A549 (cell line): ENCODE measurements around the gene TMEM59L. TPM values are rescaled to one million over a fixed set of nuclear protein-coding genes. Genes with fewer than 3 reads are reported as not detected.

Experiments used
- ATAC-seq, 2 experiments: fragments of 200-7000 bp in 1 of 2; fragments of >200 bp in 1 of 2; cut with Nextera tagmentation in 1 of 2; cut with Tn5 transposase in 1 of 2; 3 replicates each; pipeline versions ENCODE4 v1.8.0 to v1.9.1; 2018 to 2020; ENCODE audit warnings: mild to moderate bottlenecking in 1 of 2, moderate library complexity in 1 of 2
- CTCF ChIA-PET: fragments of 300-600 bp; sonication (Branson Sonifier 250); formaldehyde crosslinking; extraction: SDS; loops from one replicate; lab custom pipeline; 2021; ENCODE audit warnings: antibody characterized with exemption, inconsistent platforms; lab: Yijun Ruan, JAX
- POLR2A ChIA-PET: fragments of 350-600 bp; formaldehyde crosslinking; extraction: SDS; loops from one replicate; lab custom pipeline; 2021; ENCODE audit warnings: antibody characterized with exemption, inconsistent platforms; lab: Yijun Ruan, JAX
- DNase-seq, 2 experiments: peaks; one replicate each; pipeline versions ENCODE4 v3.0.0 to v3.0.0-alpha.2; 2011 to 2016; ENCODE audit warnings: low read depth in 1 of 2, low spot score in 1 of 2
- FAIRE-seq: peaks from 2 replicates; lab custom pipeline; 2011; peaks lifted over from hg19 to GRCh38; lab: Jason Lieb, UNC
- H3K27ac ChIP-seq, 2 experiments: fragments of >200 bp; sonication (Bioruptor Twin); formaldehyde crosslinking; 3 replicates each; pipeline ENCODE4 v1.5.1; 2016 to 2017
- H3K4me1 ChIP-seq: fragments of >200 bp; sonication (Bioruptor Twin); formaldehyde crosslinking; 3 replicates; pipeline ENCODE4 v1.6.1; 2016
- H3K4me2 ChIP-seq: fragments of >200 bp; sonication (Bioruptor Twin); formaldehyde crosslinking; 3 replicates; pipeline ENCODE4 v1.6.1; 2016
- H3K4me3 ChIP-seq: fragments of >200 bp; sonication (Bioruptor Twin); formaldehyde crosslinking; 3 replicates; pipeline ENCODE4 v1.5.1; 2016
- H3K9me3 ChIP-seq: fragments of >200 bp; sonication (Bioruptor Twin); formaldehyde crosslinking; 3 replicates; pipeline ENCODE4 v1.6.1; 2016
- CBX8 ChIP-seq: fragments of 200-600 bp; sonication (generic); IDR thresholded peaks from 2 replicates; pipeline ENCODE4 v1.6.1; 2016
- CHD2 ChIP-seq: fragments of 150-350 bp; IDR thresholded peaks from 2 replicates; pipeline ENCODE4 v1.6.1; 2014; ENCODE audit warnings: low read length; ENCODE audit not compliant: partially characterized antibody
- FOSL2 ChIP-seq, 2 experiments: fragments of 450-650 bp in 1 of 2; fragments of >200 bp in 1 of 2; sonication (Bioruptor Twin) in 1 of 2; formaldehyde crosslinking; IDR thresholded peaks; 2 replicates each; pipeline versions ENCODE4 v1.5.0 to v1.6.1; 2016 to 2020; ENCODE audit warnings: mild to moderate bottlenecking in 1 of 2, moderate library complexity in 1 of 2
- FOXS1 ChIP-seq: fragments of 250-450 bp; sonication (Bioruptor Pico); IDR thresholded peaks from 2 replicates; pipeline ENCODE4 v1.5.0; 2020; ENCODE audit warnings: mild to moderate bottlenecking, moderate library complexity
- GATA3 ChIP-seq: IDR thresholded peaks from 2 replicates; pipeline ENCODE4 v1.6.1; 2012; ENCODE audit warnings: borderline replicate concordance
- HDAC2 ChIP-seq: fragments of 200-600 bp; sonication (generic); IDR thresholded peaks from 2 replicates; pipeline ENCODE4 v1.6.1; 2016
- HOXB5 ChIP-seq: fragments of 250-450 bp; sonication (Bioruptor Pico); IDR thresholded peaks from 2 replicates; pipeline ENCODE4 v1.5.0; 2020; ENCODE audit warnings: mild to moderate bottlenecking, moderate library complexity
- JUNB ChIP-seq: fragments of >200 bp; sonication (Bioruptor Twin); formaldehyde crosslinking; IDR thresholded peaks from 2 replicates; pipeline ENCODE4 v1.6.1; 2016
- KDM5A ChIP-seq: fragments of 200-600 bp; sonication (generic); IDR thresholded peaks from 2 replicates; pipeline ENCODE4 v1.6.1; 2016; ENCODE audit warnings: antibody characterized with exemption, mild to moderate bottlenecking
- PHF8 ChIP-seq: fragments of 200-600 bp; sonication (generic); IDR thresholded peaks from 2 replicates; pipeline ENCODE4 v1.6.1; 2016; ENCODE audit warnings: low read depth, mild to moderate bottlenecking, antibody characterized with exemption, moderate library complexity, borderline replicate concordance
- RFX5 ChIP-seq: fragments of 450-650 bp; IDR thresholded peaks from 2 replicates; pipeline ENCODE4 v1.7.1; 2014; ENCODE audit warnings: antibody characterized with exemption, mild to moderate bottlenecking, moderate library complexity
- SMC3 ChIP-seq: fragments of >200 bp; sonication (Bioruptor Twin); formaldehyde crosslinking; IDR thresholded peaks from 3 replicates; pipeline ENCODE4 v1.6.1; 2018; ENCODE audit warnings: inconsistent platforms
- SREBF2 ChIP-seq: fragments of 450-650 bp; IDR thresholded peaks from 2 replicates; pipeline ENCODE4 v1.6.1; 2014; ENCODE audit warnings: mild to moderate bottlenecking, moderate library complexity
- ZSCAN20 ChIP-seq: fragments of 250-450 bp; sonication (Bioruptor Pico); IDR thresholded peaks from 2 replicates; pipeline ENCODE4 v1.8.0; 2022; ENCODE audit warnings: mild to moderate bottlenecking, moderate library complexity
- WGBS: methylation state at CpG from one replicate; pipeline ENCODE4 v1.1.6; 2017; ENCODE audit errors: missing lambda C conversion rate; 5-methylcytosine and 5-hydroxymethylcytosine counted together
- polyA plus RNA-seq, 4 experiments: library from polyadenylated mRNA; depleted of rRNA in 3 of 4; stranded (reverse); fragments of >200 nt; fragmentation: RNase III in 1 of 4; extraction: RNeasy Plus Mini Kit Qiagen cat#74134 plus additional on column Dnase treatment in 1 of 4; gene quantifications; 2 replicates in 3 of 4; 3 replicates in 1 of 4; pipeline ENCODE4 v1.2.3, GENCODE V29; 2011 to 2017
- TF ChIP-seq, protein P1 (sequence below): IDR thresholded peaks from 2 replicates; pipeline ENCODE4 v1.6.1; 2012
- TF ChIP-seq, protein P2 (sequence below): fragments of 250-450 bp; sonication (Bioruptor Pico); IDR thresholded peaks from 2 replicates; pipeline ENCODE4 v1.5.0; 2020; ENCODE audit warnings: low read depth, mild to moderate bottlenecking, moderate library complexity
- TF ChIP-seq, protein P3 (sequence below): fragments of 200-600 bp; sonication (generic); IDR thresholded peaks from 2 replicates; pipeline ENCODE4 v1.6.1; 2016; ENCODE audit warnings: antibody characterized with exemption, mild to moderate bottlenecking, moderate library complexity
- TF ChIP-seq, protein P4 (sequence below): IDR thresholded peaks from 2 replicates; pipeline ENCODE4 v1.6.1; 2012; ENCODE audit warnings: low read depth, borderline replicate concordance
- TF ChIP-seq, protein P5 (sequence below): fragments of 150-350 bp; IDR thresholded peaks from 2 replicates; pipeline ENCODE4 v1.6.1; 2014; ENCODE audit warnings: low read depth, mild to moderate bottlenecking, low read length

TMEM59L gene
- polyA plus RNA-seq, 2 of the 4 experiments (the other 2 are of a cell fraction): 0.94 to 4.6 TPM

DNA sequence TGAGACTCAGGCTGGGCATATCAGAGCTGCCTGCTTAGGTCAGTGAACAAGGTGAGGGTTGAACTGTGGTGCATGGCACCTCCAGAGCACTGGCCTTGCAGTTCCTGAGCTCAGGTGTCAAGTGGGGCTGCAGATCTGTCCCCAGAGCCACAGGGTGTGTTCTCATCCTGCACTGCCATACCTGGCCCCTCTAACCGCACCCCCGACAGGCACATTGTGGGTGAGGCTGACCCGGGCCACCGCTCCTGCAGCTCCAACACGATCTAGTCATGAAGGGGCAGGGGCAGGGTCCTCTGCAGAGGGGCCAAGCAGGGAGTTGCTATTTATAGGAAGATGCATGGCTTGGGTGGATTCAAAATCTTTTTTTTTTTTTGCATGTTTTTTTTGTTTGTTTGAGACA, 54.1 kb downstream of the TMEM59L start:
- no peak for FAIRE-seq
- H3K4me1 ChIP-seq: peaks cover 13% of the 10 kb centered on the region
- DNase-seq: no peak
- POLR2A ChIA-PET: no interaction called here
- TF ChIP-seq, protein P1, sequence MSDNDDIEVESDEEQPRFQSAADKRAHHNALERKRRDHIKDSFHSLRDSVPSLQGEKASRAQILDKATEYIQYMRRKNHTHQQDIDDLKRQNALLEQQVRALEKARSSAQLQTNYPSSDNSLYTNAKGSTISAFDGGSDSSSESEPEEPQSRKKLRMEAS: no peak
- TF ChIP-seq RFX5: no peak
- TF ChIP-seq, all 56 proteins: peak for 0
- no peak overlapping the region for H3K27ac ChIP-seq
- no peak for ATAC-seq
- no peak overlapping the region for H3K4me2 ChIP-seq
- 88% methylated on average over 5 of the region's 5 CpGs for WGBS
- H3K9me3 ChIP-seq: no peaks in the 10 kb centered on the region
- no peak overlapping the region for H3K4me3 ChIP-seq
- CTCF ChIA-PET: no interaction called here

DNA sequence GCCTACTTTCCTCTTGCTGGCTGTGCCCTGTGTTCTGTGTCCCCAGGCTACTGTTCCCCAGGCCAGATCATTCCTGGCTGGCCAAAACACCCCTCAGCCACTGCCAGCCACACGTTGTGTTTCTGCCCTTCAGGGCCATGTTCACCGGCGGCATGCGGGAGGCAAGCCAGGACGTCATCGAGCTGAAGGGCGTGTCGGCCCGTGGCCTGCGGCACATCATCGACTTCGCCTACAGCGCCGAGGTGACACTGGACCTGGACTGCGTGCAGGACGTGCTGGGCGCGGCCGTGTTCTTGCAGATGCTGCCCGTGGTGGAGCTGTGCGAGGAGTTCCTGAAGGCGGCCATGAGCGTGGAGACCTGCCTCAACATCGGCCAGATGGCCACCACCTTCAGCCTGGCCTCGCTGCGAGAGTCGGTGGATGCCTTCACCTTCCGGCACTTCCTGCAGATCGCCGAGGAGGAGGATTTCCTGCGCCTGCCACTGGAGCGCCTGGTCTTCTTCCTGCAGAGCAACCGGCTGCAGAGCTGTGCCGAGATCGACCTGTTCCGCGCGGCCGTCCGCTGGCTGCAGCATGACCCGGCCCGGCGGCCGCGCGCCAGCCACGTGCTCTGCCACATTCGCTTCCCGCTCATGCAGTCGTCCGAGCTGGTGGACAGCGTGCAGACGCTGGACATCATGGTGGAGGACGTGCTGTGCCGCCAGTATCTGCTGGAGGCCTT, 55.0 kb downstream of the TMEM59L start:
- Histone ChIP-seq H3K4me3 (no peak overlapping the region), H3K9me3 (no peaks in the 10 kb centered on the region), H3K4me1 (peaks cover 10% of the 10 kb centered on the region), H3K27ac (no peak overlapping the region), H3K4me2 (no peak overlapping the region)
- ATAC-seq (no peak), FAIRE-seq (no peak), DNase-seq (no peak)
- no peak for TF ChIP-seq PHF8
- TF ChIP-seq, protein P2, sequence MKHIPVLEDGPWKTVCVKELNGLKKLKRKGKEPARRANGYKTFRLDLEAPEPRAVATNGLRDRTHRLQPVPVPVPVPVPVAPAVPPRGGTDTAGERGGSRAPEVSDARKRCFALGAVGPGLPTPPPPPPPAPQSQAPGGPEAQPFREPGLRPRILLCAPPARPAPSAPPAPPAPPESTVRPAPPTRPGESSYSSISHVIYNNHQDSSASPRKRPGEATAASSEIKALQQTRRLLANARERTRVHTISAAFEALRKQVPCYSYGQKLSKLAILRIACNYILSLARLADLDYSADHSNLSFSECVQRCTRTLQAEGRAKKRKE (CRISPR knock-in tag): no peak
- no peak for TF ChIP-seq HOXB5 (CRISPR knock-in tag)
- TF ChIP-seq CHD2: no peak
- no peak for TF ChIP-seq SREBF2
- TF ChIP-seq RFX5: no peak
- no peak for TF ChIP-seq CBX8
- TF ChIP-seq, protein P3, sequence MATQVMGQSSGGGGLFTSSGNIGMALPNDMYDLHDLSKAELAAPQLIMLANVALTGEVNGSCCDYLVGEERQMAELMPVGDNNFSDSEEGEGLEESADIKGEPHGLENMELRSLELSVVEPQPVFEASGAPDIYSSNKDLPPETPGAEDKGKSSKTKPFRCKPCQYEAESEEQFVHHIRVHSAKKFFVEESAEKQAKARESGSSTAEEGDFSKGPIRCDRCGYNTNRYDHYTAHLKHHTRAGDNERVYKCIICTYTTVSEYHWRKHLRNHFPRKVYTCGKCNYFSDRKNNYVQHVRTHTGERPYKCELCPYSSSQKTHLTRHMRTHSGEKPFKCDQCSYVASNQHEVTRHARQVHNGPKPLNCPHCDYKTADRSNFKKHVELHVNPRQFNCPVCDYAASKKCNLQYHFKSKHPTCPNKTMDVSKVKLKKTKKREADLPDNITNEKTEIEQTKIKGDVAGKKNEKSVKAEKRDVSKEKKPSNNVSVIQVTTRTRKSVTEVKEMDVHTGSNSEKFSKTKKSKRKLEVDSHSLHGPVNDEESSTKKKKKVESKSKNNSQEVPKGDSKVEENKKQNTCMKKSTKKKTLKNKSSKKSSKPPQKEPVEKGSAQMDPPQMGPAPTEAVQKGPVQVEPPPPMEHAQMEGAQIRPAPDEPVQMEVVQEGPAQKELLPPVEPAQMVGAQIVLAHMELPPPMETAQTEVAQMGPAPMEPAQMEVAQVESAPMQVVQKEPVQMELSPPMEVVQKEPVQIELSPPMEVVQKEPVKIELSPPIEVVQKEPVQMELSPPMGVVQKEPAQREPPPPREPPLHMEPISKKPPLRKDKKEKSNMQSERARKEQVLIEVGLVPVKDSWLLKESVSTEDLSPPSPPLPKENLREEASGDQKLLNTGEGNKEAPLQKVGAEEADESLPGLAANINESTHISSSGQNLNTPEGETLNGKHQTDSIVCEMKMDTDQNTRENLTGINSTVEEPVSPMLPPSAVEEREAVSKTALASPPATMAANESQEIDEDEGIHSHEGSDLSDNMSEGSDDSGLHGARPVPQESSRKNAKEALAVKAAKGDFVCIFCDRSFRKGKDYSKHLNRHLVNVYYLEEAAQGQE: no peak
- no peak for TF ChIP-seq FOXS1 (CRISPR knock-in tag)
- TF ChIP-seq, protein P4, sequence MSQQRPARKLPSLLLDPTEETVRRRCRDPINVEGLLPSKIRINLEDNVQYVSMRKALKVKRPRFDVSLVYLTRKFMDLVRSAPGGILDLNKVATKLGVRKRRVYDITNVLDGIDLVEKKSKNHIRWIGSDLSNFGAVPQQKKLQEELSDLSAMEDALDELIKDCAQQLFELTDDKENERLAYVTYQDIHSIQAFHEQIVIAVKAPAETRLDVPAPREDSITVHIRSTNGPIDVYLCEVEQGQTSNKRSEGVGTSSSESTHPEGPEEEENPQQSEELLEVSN: no peak
- TF ChIP-seq KDM5A: no peak
- TF ChIP-seq ZSCAN20 (CRISPR knock-in tag): no peak
- no peak for TF ChIP-seq JUNB
- TF ChIP-seq HDAC2: no peak
- TF ChIP-seq GATA3: no peak
- no peak for TF ChIP-seq SMC3
- no peak for TF ChIP-seq FOSL2 (IDR thresholded peaks at IDR 0.05)
- TF ChIP-seq FOSL2 (CRISPR knock-in tag; IDR thresholded peaks at IDR 0.05): no peak
- TF ChIP-seq, protein P5, sequence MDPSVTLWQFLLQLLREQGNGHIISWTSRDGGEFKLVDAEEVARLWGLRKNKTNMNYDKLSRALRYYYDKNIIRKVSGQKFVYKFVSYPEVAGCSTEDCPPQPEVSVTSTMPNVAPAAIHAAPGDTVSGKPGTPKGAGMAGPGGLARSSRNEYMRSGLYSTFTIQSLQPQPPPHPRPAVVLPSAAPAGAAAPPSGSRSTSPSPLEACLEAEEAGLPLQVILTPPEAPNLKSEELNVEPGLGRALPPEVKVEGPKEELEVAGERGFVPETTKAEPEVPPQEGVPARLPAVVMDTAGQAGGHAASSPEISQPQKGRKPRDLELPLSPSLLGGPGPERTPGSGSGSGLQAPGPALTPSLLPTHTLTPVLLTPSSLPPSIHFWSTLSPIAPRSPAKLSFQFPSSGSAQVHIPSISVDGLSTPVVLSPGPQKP: no peak
- CTCF ChIA-PET: interaction anchor here (1.2 kb wide), 1 partner anchor 165 kb away, joined by 3 read pairs; no protein-coding TSS in a partner anchor
- POLR2A ChIA-PET: no interaction called here
- 94% methylated on average over 48 of the region's 55 CpGs for WGBS
